ENCODE results near the gene ABCB10.
A peak's percentile ranks its signal among the peaks of the same experiment; 100 is the strongest.

DNA sequence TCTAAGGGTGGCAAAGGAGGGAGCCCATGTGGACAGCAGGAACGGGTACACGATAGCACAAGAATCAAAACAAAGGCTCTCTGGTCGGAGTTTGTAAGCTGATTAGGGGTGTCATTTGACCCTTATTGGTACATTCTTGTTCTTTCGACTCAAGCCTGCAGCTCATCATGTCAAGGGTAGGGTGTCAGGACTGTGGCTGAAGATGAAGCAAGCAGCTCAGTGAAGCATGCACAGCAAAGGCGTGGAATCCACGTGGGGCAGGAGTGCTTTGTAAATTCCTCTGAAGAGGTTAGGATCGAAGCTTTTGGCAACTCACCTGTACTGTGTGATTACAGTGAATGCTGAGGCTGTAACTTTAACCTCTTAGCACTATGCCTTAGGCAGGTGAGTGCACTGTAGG is 4.7 kb upstream of the ABCB10 start:
- no peak for TF ChIP-seq NFIC (IDR thresholded peaks at IDR 0.05)
- no peak for TF ChIP-seq EP300 (IDR thresholded peaks at IDR 0.05; ENCODE audit: borderline replicate concordance)
- TF ChIP-seq, protein P1, sequence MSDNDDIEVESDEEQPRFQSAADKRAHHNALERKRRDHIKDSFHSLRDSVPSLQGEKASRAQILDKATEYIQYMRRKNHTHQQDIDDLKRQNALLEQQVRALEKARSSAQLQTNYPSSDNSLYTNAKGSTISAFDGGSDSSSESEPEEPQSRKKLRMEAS (IDR thresholded peaks at IDR 0.05) = peak; percentile 90
- TF ChIP-seq TAF1 (IDR thresholded peaks at IDR 0.05; ENCODE audit: low read depth) = no peak
- no peak for TF ChIP-seq FOXM1 (IDR thresholded peaks at IDR 0.05; ENCODE audit: borderline replicate concordance, low read depth)
- TF ChIP-seq, protein P2, sequence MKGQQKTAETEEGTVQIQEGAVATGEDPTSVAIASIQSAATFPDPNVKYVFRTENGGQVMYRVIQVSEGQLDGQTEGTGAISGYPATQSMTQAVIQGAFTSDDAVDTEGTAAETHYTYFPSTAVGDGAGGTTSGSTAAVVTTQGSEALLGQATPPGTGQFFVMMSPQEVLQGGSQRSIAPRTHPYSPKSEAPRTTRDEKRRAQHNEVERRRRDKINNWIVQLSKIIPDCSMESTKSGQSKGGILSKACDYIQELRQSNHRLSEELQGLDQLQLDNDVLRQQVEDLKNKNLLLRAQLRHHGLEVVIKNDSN (IDR thresholded peaks at IDR 0.05) = no peak
- TF ChIP-seq RAD21 (IDR thresholded peaks at IDR 0.05; ENCODE audit: low read depth) = no peak
- TF ChIP-seq TCF12 (IDR thresholded peaks at IDR 0.05; ENCODE audit: low read depth) = no peak
- TF ChIP-seq, protein P3, sequence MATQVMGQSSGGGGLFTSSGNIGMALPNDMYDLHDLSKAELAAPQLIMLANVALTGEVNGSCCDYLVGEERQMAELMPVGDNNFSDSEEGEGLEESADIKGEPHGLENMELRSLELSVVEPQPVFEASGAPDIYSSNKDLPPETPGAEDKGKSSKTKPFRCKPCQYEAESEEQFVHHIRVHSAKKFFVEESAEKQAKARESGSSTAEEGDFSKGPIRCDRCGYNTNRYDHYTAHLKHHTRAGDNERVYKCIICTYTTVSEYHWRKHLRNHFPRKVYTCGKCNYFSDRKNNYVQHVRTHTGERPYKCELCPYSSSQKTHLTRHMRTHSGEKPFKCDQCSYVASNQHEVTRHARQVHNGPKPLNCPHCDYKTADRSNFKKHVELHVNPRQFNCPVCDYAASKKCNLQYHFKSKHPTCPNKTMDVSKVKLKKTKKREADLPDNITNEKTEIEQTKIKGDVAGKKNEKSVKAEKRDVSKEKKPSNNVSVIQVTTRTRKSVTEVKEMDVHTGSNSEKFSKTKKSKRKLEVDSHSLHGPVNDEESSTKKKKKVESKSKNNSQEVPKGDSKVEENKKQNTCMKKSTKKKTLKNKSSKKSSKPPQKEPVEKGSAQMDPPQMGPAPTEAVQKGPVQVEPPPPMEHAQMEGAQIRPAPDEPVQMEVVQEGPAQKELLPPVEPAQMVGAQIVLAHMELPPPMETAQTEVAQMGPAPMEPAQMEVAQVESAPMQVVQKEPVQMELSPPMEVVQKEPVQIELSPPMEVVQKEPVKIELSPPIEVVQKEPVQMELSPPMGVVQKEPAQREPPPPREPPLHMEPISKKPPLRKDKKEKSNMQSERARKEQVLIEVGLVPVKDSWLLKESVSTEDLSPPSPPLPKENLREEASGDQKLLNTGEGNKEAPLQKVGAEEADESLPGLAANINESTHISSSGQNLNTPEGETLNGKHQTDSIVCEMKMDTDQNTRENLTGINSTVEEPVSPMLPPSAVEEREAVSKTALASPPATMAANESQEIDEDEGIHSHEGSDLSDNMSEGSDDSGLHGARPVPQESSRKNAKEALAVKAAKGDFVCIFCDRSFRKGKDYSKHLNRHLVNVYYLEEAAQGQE (IDR thresholded peaks at IDR 0.05; ENCODE audit: low read depth) = no peak
- no peak for TF ChIP-seq CREB1 (IDR thresholded peaks at IDR 0.05; ENCODE audit: low read depth)
- TF ChIP-seq EGR1 (IDR thresholded peaks at IDR 0.05) = no peak
